Epithelial cell of proximal tubule (primary cell): ENCODE results near the gene ZBTB34. TPM values are rescaled to one million over a fixed set of nuclear protein-coding genes. Genes with fewer than 3 reads are reported as not detected.
"Not testable (repeated sequence)": the region's sequence is repeated elsewhere in the genome, so short reads cannot be mapped to it uniquely, and the experiment has no call there.

Experiments used
- DNase-seq: peaks from one replicate; pipeline ENCODE4 v3.0.0-alpha.2; 2011; ENCODE audit warnings: low read depth
- H3K4me3 ChIP-seq: 2 replicates; pipeline ENCODE4 v1.5.1; 2011; ENCODE audit warnings: low read depth, mild to moderate bottlenecking, low read length
- total RNA-seq: library from RNA; depleted of rRNA; stranded (reverse); fragments of >200 nt; gene quantifications from 2 replicates; pipeline ENCODE4 v1.2.3, GENCODE V29; 2015
- TF ChIP-seq, protein P1 (sequence below): conservative IDR thresholded peaks from 2 replicates; pipeline ENCODE4 v1.5.1; 2012; ENCODE audit warnings: low read depth, mild to moderate bottlenecking, low read length

Gene ZBTB34
- total RNA-seq, 1 donor from 2014 or later = 6.5 TPM

DNA sequence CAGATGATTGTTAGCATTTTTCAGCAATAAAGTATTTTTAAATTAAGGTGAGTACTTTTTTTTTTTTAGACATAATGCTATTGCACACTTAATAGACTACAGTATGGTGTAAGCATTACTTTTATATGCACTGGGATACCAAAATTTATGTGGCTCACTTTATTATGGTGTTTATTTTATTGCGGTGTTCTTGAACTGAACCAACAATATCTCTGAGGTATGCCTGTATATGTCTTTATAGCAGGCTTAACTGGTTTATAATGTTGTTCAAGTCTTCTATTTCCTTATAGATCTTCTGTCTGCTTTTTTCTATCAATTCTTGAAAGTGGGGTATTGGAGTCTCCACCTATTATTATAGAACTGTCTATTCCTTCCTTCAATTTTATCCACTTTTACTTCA lies 37.6 kb upstream of the ZBTB34 start:
- TF ChIP-seq, protein P1, sequence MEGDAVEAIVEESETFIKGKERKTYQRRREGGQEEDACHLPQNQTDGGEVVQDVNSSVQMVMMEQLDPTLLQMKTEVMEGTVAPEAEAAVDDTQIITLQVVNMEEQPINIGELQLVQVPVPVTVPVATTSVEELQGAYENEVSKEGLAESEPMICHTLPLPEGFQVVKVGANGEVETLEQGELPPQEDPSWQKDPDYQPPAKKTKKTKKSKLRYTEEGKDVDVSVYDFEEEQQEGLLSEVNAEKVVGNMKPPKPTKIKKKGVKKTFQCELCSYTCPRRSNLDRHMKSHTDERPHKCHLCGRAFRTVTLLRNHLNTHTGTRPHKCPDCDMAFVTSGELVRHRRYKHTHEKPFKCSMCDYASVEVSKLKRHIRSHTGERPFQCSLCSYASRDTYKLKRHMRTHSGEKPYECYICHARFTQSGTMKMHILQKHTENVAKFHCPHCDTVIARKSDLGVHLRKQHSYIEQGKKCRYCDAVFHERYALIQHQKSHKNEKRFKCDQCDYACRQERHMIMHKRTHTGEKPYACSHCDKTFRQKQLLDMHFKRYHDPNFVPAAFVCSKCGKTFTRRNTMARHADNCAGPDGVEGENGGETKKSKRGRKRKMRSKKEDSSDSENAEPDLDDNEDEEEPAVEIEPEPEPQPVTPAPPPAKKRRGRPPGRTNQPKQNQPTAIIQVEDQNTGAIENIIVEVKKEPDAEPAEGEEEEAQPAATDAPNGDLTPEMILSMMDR = no peak
- no peak for DNase-seq
- no peak overlapping the region for H3K4me3 ChIP-seq

DNA sequence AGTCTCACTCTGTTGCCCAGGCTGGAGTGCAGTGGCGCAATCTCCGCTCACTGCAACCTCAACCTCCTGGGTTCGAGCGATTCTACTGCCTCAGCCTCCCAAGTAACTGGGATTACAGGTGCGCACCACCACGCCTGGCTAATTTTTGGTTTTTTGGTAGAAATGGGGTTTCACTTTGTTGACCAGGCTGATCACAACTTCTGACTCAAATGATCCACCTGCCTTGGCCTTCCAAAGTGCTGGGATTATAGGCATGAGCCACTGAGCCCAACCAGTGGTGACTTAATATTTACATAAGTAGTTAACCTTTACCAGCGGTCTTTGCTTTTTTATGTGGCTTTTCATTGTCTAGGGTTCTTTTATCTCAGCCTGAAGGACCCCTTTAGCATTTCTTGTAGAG lies 36.4 kb upstream of the ZBTB34 start:
- DNase-seq = not testable (repeated sequence)

DNA sequence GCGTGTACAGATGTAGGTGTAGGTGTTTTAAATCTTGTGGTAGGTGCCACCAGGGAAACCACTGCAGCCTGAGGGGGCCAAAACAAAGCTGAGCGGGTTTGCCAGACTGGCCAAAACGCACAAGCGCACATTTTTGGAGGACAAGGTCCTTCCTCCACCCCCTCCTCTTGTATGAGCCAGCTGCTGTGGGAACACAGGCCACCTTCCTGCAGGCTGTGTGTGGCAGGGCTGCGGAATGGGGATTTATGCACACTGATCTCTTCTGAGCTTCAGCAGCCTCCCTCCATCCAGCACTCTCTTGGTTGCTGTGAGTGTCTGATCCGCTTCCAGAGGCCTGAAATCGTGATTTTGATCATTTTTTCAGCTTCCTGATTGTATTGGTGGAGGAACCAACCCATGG lies 33.2 kb upstream of the ZBTB34 start:
- TF ChIP-seq, protein P1 = no peak
- no peak for DNase-seq
- H3K4me3 ChIP-seq = no peak overlapping the region

More for the DNA sequence above, 36.4 kb upstream of the ZBTB34 start:
- H3K4me3 ChIP-seq = not testable (repeated sequence)

DNA sequence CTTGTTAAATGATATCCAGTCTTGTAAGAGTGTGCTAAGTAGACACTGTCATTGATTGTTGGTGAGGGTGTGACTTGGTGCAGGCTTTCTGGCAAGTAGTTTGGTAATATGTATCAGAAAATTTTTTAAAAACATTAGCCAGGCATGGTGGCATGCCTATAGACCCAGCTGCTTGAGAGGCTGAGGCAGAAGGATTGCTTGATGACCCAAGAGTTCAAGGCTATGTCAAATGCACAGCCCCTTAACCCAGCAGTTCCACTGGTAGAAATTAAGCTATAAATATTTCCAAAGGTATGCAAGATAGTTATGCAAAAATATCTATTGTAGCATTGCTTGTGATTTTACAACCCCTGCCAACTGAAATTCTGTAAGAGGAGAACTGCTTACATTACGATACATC lies 31.4 kb upstream of the ZBTB34 start:
- no peak overlapping the region for H3K4me3 ChIP-seq
- TF ChIP-seq, protein P1 = no peak
- no peak for DNase-seq

DNA sequence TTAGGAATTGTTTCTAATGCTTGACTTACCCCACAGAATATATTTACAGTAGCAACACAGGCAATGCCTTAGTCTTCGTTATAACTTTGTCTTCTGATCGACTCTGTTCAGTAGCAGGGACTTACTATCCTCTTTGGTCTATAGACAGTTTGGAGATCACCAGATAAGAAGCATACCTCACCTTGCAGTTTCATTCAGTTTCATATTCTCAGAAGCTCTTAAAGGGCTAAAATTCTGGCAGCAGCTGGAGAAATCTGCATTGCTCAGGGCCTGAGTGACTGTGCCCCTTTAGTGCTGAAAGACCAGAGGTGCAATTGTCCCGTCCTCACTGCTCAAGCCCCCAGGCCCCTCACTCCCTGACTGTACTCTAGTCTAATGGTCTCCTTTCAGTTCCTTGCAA lies 29.6 kb upstream of the ZBTB34 start:
- TF ChIP-seq, protein P1 = no peak
- no peak for DNase-seq
- H3K4me3 ChIP-seq = no peak overlapping the region

DNA sequence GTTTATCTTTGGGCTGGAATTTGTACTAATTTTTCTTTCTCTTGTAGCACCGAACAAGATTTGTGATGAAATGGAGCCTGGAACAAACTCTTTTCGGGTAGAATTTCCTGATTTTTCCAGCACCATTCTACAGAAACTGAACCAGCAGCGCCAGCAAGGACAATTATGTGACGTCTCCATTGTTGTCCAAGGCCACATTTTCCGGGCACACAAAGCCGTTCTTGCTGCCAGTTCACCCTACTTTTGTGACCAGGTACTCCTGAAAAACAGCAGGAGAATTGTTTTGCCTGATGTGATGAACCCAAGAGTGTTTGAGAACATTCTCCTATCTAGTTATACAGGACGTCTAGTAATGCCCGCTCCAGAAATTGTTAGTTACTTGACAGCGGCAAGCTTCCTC lies 28.0 kb upstream of the ZBTB34 start:
- no peak overlapping the region for H3K4me3 ChIP-seq
- TF ChIP-seq, protein P1 = no peak
- DNase-seq = no peak

DNA sequence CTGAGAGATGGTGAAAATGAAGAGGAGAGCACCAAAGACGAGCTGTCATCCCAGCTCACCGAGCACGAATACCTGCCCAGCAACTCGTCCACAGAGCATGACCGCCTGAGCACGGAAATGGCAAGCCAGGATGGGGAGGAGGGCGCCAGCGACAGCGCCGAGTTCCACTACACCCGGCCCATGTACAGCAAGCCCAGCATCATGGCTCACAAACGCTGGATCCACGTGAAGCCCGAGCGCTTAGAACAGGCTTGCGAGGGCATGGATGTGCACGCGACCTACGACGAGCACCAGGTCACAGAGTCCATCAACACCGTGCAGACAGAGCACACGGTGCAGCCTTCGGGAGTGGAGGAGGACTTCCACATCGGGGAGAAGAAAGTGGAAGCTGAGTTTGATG lies 27.4 kb upstream of the ZBTB34 start:
- H3K4me3 ChIP-seq = no peak overlapping the region
- TF ChIP-seq, protein P1 = no peak
- DNase-seq = no peak
